HCT116 (cell line): ENCODE results near the gene FITM2. TPM values are rescaled to one million over a fixed set of nuclear protein-coding genes. Genes with fewer than 3 reads are reported as not detected.

ENCODE experiments used
- ATAC-seq: fragments of 200-7000 bp; cut with Tn5 transposase; 2 replicates; pipeline ENCODE4 v1.9.1; 2020; ENCODE audit warnings: mild to moderate bottlenecking, moderate library complexity
- BruUV-seq: library from RNA; stranded (reverse); fragments of 400-500 nt; replicated peaks from 2 replicates; lab custom pipeline; 2021; lab: Mats Ljungman, UMichigan
- CTCF ChIA-PET: fragments of 300-600 bp; sonication (Branson Sonifier 250); formaldehyde crosslinking; loops from one replicate; lab custom pipeline; 2021; ENCODE audit warnings: antibody characterized with exemption; lab: Charles Lee
- POLR2A ChIA-PET: fragments of 300-600, 350-600 bp; sonication (Branson Sonifier 250); formaldehyde crosslinking; loops from one replicate; lab custom pipeline; 2021; ENCODE audit warnings: antibody characterized with exemption; lab: Charles Lee
- RAD21 ChIA-PET, 2 experiments: fragments of 300-600 bp; sonication (Branson Sonifier 250); formaldehyde crosslinking; loops; one replicate each; lab custom pipeline; 2023; ENCODE audit warnings: low total read pairs in 2 of 2; ENCODE audit not compliant: uncharacterized antibody in 2 of 2, unreplicated experiment in 2 of 2, low non-redundant PET in 1 of 2; lab: Charles Lee
- DNase-seq: peaks from one replicate; pipeline ENCODE4 v3.0.0-alpha.2; 2010; ENCODE audit warnings: low read depth, low spot score
- H2AFZ ChIP-seq: fragments of 200-600 bp; shearing (Covaris generic), sonication (generic); 2 replicates; pipeline ENCODE4 v1.6.1; 2017; ENCODE audit warnings: low read depth, mixed run types, mixed read lengths, antibody characterized with exemption, low read length; ENCODE audit not compliant: poor library complexity, severe bottlenecking
- H3K27ac ChIP-seq: 2 replicates; pipeline ENCODE4 v1.5.1; 2012; ENCODE audit warnings: low read depth, low read length
- H3K27me3 ChIP-seq: fragments of 200-600 bp; sonication (generic); 2 replicates; pipeline ENCODE4 v1.6.1; 2016; ENCODE audit warnings: mixed run types, low read length, mixed read lengths; ENCODE audit not compliant: insufficient read depth
- H3K36me3 ChIP-seq, 2 experiments: fragments of 200-500 bp in 1 of 2; fragments of 200-600 bp in 1 of 2; sonication (Bioruptor generic) in 1 of 2; sonication (generic) in 1 of 2; 2 replicates each; pipeline versions ENCODE4 v1.5.1 to v1.6.1; 2014 to 2016; ENCODE audit warnings: low read length in 2 of 2, inconsistent platforms in 1 of 2, mixed read lengths in 1 of 2, mixed run types in 1 of 2; ENCODE audit not compliant: insufficient read depth in 2 of 2, control insufficient read depth in 1 of 2
- H3K4me1 ChIP-seq, 2 experiments: fragments of 200-600 bp in 1 of 2; sonication (generic) in 1 of 2; 2 replicates each; pipeline versions ENCODE4 v1.5.1 to v1.6.1; 2012 to 2017; ENCODE audit warnings: low read length in 2 of 2, inconsistent platforms in 1 of 2, mild to moderate bottlenecking in 1 of 2, mixed read lengths in 1 of 2, mixed run types in 1 of 2, moderate library complexity in 1 of 2; ENCODE audit not compliant: insufficient read depth in 2 of 2, control insufficient read depth in 1 of 2
- H3K4me2 ChIP-seq: fragments of 200-600 bp; sonication (generic); 2 replicates; pipeline ENCODE4 v1.6.1; 2017; ENCODE audit warnings: mixed run types, low read length, mixed read lengths
- H3K4me3 ChIP-seq, 2 experiments: fragments of 200-600 bp in 1 of 2; sonication (generic) in 1 of 2; replicated peaks in 1 of 2; 2 replicates each; pipeline ENCODE4 v1.5.1; 2011 to 2016; ENCODE audit warnings: low read length in 2 of 2, control low read depth in 1 of 2, low read depth in 1 of 2, mild to moderate bottlenecking in 1 of 2, mixed read lengths in 1 of 2, mixed run types in 1 of 2
- H3K79me2 ChIP-seq: fragments of 200-600 bp; sonication (generic); 2 replicates; pipeline ENCODE4 v1.6.1; 2017; ENCODE audit warnings: mild to moderate bottlenecking, mixed run types, low read length, moderate library complexity, mixed read lengths; ENCODE audit not compliant: insufficient read depth
- H3K9ac ChIP-seq: fragments of 200-600 bp; sonication (generic); 2 replicates; pipeline ENCODE4 v1.6.1; 2016; ENCODE audit warnings: low read length, mixed read lengths
- H3K9me2 ChIP-seq: fragments of 200-600 bp; sonication (generic), shearing (Covaris generic); 2 replicates; pipeline ENCODE4 v1.6.1; 2017; ENCODE audit warnings: mixed run types, mild to moderate bottlenecking, moderate library complexity; ENCODE audit not compliant: insufficient read depth
- H3K9me3 ChIP-seq, 2 experiments: fragments of 200-500 bp in 1 of 2; fragments of 200-600 bp in 1 of 2; sonication (Bioruptor generic) in 1 of 2; sonication (generic) in 1 of 2; 2 replicates each; pipeline ENCODE4 v1.6.1; 2014 to 2017; ENCODE audit warnings: low read length in 2 of 2, mixed read lengths in 2 of 2, inconsistent platforms in 1 of 2, low read depth in 1 of 2, mild to moderate bottlenecking in 1 of 2, mixed run types in 1 of 2, moderate library complexity in 1 of 2; ENCODE audit not compliant: control insufficient read depth in 1 of 2, insufficient read depth in 1 of 2
- H4K20me1 ChIP-seq: fragments of 200-600 bp; sonication (generic), shearing (Covaris generic); 2 replicates; pipeline ENCODE4 v1.6.1; 2017; ENCODE audit warnings: mixed run types, mild to moderate bottlenecking, moderate library complexity; ENCODE audit not compliant: insufficient read depth
- EGR1 ChIP-seq: IDR thresholded peaks from 2 replicates; pipeline ENCODE4 v1.6.1; 2012; ENCODE audit warnings: low read depth
- ELF1 ChIP-seq: IDR thresholded peaks from 2 replicates; pipeline ENCODE4 v1.6.1; 2012; ENCODE audit warnings: low read depth, borderline replicate concordance
- FOSL1 ChIP-seq: IDR thresholded peaks from 2 replicates; pipeline ENCODE4 v1.6.1; 2012; ENCODE audit warnings: low read depth
- ZNF274 ChIP-seq: fragments of 200-500 bp; sonication (Bioruptor generic); IDR thresholded peaks from 2 replicates; pipeline ENCODE4 v1.6.1; 2014; ENCODE audit warnings: mild to moderate bottlenecking, low read depth, low read length, inconsistent platforms
- intact Hi-C: fragments of 100-400 bp; cut with micrococcal nuclease; formaldehyde crosslinking; loops from 2 replicates; pipeline ENCODE4 v1.10.0; 2022
- total RNA-seq: library from RNA; stranded (reverse); gene quantifications from one replicate; pipeline ENCODE4 v1.2.1, GENCODE V29; 2021; ENCODE audit not compliant: unreplicated experiment
- TF ChIP-seq, protein P1 (sequence below): IDR thresholded peaks from 2 replicates; pipeline ENCODE4 v1.6.1; 2012; ENCODE audit warnings: low read depth

The FITM2 gene
- total RNA-seq, 1 experiment from 2014 or later, result 5.2 TPM

- Histone ChIP-seq H4K20me1 (no peaks in the 10 kb centered on the region), H3K4me3 (no peak overlapping the region), H3K27ac (no peak overlapping the region), H3K9me2 (no peaks in the 10 kb centered on the region), H3K79me2 (no peaks in the 10 kb centered on the region), H3K4me1 (peaks cover 0 to 7% of the 10 kb centered on the region in 2 experiments; a peak in 1 of 4 replicates), H3K9ac (no peak overlapping the region), H3K4me2 (no peak overlapping the region), H3K9me3 (no peaks in the 10 kb centered on the region), H3K36me3 (no peaks in the 10 kb centered on the region), H2AFZ (no peak overlapping the region), H3K27me3 (no peaks in the 10 kb centered on the region; the same call in 1 of the 2 replicates)
- DNase-seq (no peak), ATAC-seq (no peak)
- intact Hi-C loops, result no loop called here
- no TSS peak for BruUV-seq
- ChIA-PET POLR2A (no interaction called here), CTCF (no interaction called here), RAD21 (no interaction called here)
- TF ChIP-seq FOSL1 (no peak), EGR1 (no peak), ZNF274 (no peak), ELF1 (no peak)
- TF ChIP-seq, protein P1, sequence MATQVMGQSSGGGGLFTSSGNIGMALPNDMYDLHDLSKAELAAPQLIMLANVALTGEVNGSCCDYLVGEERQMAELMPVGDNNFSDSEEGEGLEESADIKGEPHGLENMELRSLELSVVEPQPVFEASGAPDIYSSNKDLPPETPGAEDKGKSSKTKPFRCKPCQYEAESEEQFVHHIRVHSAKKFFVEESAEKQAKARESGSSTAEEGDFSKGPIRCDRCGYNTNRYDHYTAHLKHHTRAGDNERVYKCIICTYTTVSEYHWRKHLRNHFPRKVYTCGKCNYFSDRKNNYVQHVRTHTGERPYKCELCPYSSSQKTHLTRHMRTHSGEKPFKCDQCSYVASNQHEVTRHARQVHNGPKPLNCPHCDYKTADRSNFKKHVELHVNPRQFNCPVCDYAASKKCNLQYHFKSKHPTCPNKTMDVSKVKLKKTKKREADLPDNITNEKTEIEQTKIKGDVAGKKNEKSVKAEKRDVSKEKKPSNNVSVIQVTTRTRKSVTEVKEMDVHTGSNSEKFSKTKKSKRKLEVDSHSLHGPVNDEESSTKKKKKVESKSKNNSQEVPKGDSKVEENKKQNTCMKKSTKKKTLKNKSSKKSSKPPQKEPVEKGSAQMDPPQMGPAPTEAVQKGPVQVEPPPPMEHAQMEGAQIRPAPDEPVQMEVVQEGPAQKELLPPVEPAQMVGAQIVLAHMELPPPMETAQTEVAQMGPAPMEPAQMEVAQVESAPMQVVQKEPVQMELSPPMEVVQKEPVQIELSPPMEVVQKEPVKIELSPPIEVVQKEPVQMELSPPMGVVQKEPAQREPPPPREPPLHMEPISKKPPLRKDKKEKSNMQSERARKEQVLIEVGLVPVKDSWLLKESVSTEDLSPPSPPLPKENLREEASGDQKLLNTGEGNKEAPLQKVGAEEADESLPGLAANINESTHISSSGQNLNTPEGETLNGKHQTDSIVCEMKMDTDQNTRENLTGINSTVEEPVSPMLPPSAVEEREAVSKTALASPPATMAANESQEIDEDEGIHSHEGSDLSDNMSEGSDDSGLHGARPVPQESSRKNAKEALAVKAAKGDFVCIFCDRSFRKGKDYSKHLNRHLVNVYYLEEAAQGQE, result no peak
Measured at GRCh38 chr20:44274303-44275017, 36.5 kb downstream of the FITM2 start.
